NB4 (cell line): ENCODE data around the gene DNAH14.

Experiments
- CTCF ChIP-seq: IDR thresholded peaks from one replicate; pipeline ENCODE4 v1.5.1; 2012; ENCODE audit warnings: low read depth, low read length
- MAX ChIP-seq: IDR thresholded peaks from 2 replicates; pipeline ENCODE4 v1.6.1; 2011; ENCODE audit warnings: low read depth, low read length
- MYC ChIP-seq: IDR thresholded peaks from 2 replicates; pipeline ENCODE4 v1.6.1; 2011; ENCODE audit warnings: low read depth, low read length
- POLR2A ChIP-seq: IDR thresholded peaks from 2 replicates; pipeline ENCODE4 v1.6.1; 2011; ENCODE audit warnings: mild to moderate bottlenecking; ENCODE audit not compliant: insufficient read length; ENCODE audit errors: extremely low read depth

GRCh38 chr1:225304996-225305395 lies 375.5 kb downstream of the DNAH14 start:
- TF ChIP-seq CTCF (no peak), POLR2A (no peak), MAX (no peak), MYC (no peak)
